H1 (cell line): ENCODE data around the gene ZNF860.

Experiments
- ATF2 ChIP-seq: IDR thresholded peaks from 2 replicates; pipeline ENCODE4 v1.6.1; 2012; ENCODE audit warnings: low read length, inconsistent platforms
- GABPA ChIP-seq: IDR thresholded peaks from 2 replicates; pipeline ENCODE4 v1.6.1; 2011; ENCODE audit warnings: mild to moderate bottlenecking, low read length, moderate library complexity, borderline replicate concordance; ENCODE audit not compliant: insufficient read depth
- POLR2A ChIP-seq, 2 experiments: IDR thresholded peaks; 1 replicate in 1 of 2; 2 replicates in 1 of 2; pipeline ENCODE4 v1.6.1; 2011; ENCODE audit warnings: low read depth in 2 of 2, low read length in 2 of 2, mild to moderate bottlenecking in 2 of 2; ENCODE audit errors: control extremely low read depth in 1 of 2
- RXRA ChIP-seq: IDR thresholded peaks from 2 replicates; pipeline ENCODE4 v1.6.1; 2011; ENCODE audit warnings: low read depth, mild to moderate bottlenecking, low read length, moderate library complexity; ENCODE audit not compliant: insufficient read depth
- TF ChIP-seq, protein P1 (sequence below), 3 experiments: IDR thresholded peaks; 1 replicate in 2 of 3; 2 replicates in 1 of 3; pipeline versions ENCODE4 v1.5.1 to v1.6.1; 2011; ENCODE audit warnings: low read length in 3 of 3, mild to moderate bottlenecking in 3 of 3, inconsistent platforms in 2 of 3, low read depth in 1 of 3, moderate library complexity in 1 of 3; ENCODE audit not compliant: insufficient read depth in 1 of 3; ENCODE audit errors: control extremely low read depth in 1 of 3

DNA sequence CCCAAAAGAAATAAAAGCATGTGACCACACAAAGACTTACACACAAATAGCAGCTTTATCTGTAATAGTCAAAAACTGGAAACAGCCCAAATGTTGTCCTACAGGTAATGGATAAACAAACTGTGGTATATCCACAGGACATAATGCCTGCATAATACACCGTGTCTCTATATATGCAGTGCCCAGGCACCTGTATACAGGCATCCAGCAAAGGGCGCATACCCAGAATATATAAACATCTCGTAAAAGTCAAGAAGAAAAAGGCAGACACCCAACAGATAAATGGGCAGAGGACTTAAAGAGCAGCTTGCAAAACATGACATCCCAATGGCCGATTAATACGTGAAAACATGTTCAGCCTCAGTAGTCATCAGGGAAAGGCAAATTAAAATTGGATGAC lies 7.7 kb upstream of the ZNF860 start:
- TF ChIP-seq, protein P1, sequence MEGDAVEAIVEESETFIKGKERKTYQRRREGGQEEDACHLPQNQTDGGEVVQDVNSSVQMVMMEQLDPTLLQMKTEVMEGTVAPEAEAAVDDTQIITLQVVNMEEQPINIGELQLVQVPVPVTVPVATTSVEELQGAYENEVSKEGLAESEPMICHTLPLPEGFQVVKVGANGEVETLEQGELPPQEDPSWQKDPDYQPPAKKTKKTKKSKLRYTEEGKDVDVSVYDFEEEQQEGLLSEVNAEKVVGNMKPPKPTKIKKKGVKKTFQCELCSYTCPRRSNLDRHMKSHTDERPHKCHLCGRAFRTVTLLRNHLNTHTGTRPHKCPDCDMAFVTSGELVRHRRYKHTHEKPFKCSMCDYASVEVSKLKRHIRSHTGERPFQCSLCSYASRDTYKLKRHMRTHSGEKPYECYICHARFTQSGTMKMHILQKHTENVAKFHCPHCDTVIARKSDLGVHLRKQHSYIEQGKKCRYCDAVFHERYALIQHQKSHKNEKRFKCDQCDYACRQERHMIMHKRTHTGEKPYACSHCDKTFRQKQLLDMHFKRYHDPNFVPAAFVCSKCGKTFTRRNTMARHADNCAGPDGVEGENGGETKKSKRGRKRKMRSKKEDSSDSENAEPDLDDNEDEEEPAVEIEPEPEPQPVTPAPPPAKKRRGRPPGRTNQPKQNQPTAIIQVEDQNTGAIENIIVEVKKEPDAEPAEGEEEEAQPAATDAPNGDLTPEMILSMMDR (IDR thresholded peaks at IDR 0.05; ENCODE audit: control extremely low read depth in 1 of 3, insufficient read depth in 1 of 3, low read depth in 1 of 3, low read length in 3 of 3), result no peak
- TF ChIP-seq RXRA (no peak), POLR2A (IDR thresholded peaks at IDR 0.05; ENCODE audit: control extremely low read depth in 1 of 2, low read depth in 2 of 2, low read length in 2 of 2) (no peak), GABPA (no peak), ATF2 (no peak)
